SK-N-DZ (cell line): ENCODE measurements around the gene AMOTL2.

ENCODE experiments used
- DNase-seq: peaks from one replicate; pipeline ENCODE4 v3.0.0-alpha.2; 2015; ENCODE audit warnings: low spot score

The AMOTL2 gene

GRCh38 chr3:134336587-134336986 lies 37.7 kb downstream of the AMOTL2 start:
- DNase-seq: no peak

DNA sequence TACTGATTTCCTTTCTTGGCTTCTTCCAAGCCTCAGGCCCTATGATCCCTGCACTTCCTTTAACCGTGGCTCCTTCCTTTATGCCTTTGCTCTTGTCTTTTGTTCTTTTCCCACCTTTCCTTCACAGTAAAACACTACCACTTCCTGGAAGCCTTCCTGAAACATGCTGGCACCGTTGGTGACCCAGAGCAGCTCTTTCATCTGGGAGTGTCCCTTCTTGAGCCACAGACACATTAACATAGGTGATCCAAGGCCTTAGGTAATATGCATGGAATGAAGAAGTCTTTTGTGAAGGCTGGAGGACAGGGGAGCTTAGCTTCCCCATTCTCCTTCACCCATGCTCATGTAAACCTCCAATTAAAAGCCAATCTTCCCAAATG lies 39.4 kb downstream of the AMOTL2 start:
- no peak for DNase-seq

GRCh38 chr3:134334231-134334900 lies 39.9 kb downstream of the AMOTL2 start:
- DNase-seq: no peak

GRCh38 chr3:134333522-134334181 lies 40.6 kb downstream of the AMOTL2 start:
- no peak for DNase-seq

GRCh38 chr3:134332344-134332743 lies 41.9 kb downstream of the AMOTL2 start:
- DNase-seq: no peak

GRCh38 chr3:134331811-134332199 lies 42.4 kb downstream of the AMOTL2 start:
- no peak for DNase-seq

DNA sequence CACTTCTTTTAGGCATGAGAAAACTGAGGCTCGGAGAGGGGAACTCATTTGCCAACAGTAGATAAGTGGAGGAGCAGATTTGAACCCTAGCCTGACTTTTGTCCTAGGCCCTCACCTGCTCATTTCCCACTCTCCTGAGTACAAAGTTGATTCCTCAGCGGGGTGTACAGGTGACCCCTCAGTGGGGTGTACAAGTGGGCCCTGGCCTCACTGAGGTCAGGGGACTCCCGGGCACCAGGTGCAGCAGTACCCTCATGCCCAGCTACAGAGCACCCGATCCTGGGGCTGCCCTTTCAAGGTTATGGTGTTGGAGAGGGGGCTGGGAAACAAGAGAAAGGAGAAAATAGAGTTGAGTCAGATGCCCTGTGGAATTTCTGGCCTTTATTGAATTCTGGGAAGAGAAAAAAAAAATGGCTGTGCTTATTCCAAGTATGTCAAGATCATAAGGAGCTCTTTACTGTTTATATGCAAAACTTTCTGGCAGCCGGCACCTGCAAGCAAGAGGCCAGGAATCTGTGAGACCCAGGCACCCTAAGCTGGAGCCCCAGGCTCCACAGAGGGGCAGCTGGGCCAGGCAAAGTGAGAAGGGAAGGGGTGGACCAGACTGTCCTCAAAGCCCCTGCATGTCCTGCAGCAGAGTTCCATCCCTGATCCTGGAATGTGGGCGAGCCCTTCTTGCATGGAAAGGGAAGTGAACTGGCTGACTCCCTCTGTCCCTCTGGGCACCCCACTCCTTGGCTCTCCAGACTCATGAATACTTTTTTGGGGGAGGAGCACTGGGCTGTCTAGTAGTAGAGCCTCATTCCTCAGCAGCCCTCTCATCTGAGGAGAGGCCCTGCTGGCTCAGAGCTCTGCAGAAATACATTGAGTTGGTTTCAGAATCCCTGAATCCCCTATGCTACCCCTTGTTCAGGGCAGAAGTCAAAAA lies 43.1 kb downstream of the AMOTL2 start:
- no peak for DNase-seq

GRCh38 chr3:134328846-134329245 lies 45.4 kb downstream of the AMOTL2 start:
- no peak for DNase-seq

GRCh38 chr3:134328147-134328591 lies 46.1 kb downstream of the AMOTL2 start:
- DNase-seq: no peak

DNA sequence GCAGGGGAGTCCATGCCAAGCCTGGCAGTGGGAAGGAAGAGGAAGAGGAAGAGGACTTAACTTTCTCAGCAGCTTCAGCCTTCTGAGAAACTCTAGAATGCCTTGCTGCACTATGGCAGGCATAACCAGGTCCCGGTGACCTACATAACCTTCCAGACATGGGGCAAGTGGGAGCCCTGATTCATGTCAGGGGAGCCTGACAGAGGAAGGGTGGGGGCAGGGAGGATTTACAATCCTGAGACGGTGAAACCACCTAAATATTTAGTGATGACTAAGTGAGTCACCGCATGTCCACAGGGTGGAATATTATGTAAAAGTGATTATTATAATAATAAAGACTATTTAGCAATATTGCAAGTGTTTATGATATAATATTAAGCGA lies 46.7 kb downstream of the AMOTL2 start:
- DNase-seq: no peak

DNA sequence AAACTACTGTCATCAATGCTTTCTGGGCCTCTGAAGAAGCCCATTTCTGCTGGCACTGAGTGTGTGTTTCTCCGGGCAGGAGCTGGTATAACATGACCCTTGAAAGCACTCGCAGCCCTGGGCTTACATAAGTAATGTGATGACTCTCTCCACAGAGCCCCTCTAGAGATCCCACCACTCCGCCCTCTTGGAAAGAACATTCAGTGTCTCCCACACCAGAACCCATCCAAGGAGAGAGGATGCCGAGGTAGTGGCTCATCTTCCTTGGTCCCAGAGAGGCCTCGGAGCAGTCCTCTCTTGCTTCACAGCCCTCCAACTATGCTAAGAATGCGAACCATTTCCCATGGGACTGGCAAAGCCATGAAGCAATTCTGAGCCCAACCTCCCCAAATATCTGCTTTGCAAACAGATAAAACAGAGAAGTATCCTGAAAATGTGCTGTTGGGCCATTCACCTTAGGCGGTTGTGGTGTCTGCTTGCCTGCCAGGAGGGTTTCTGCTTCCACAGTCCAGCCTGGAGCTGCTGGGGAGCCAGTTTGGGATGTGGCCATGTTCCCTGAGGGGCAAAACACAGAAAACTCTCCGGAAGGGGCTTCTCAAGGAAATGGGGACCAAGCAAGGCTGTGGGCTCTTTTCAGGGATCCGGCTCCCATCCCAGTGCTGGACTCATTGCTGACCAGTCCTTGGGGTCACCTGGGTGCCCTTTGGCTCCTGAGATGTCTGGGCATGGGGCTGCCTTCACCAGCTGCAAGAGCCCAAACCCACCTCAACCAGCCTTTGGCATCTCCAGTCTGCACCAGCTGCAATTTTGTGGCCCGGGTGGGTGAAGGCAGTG lies 47.3 kb downstream of the AMOTL2 start:
- DNase-seq: no peak

DNA sequence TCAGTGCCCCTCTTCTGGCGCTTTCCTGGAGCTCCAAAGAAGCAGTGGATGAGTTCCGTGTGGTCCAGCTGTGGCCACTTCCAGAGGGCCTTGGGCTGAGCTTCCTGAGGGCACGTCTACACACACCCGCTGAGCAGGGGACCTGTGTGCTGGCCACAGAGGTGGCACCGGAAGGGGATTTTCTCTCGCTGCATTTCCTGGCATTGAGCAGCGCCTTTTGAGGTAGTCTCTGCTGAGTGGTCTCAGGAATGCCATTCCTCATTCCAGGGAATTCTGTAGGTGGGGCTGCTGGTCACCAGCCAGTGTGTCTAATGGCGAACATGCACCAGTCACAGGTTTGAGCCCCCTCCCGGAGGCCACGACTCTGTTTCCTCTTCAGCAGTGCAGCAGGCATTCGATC lies 48.1 kb downstream of the AMOTL2 start:
- DNase-seq: no peak

GRCh38 chr3:134325706-134326105 lies 48.5 kb downstream of the AMOTL2 start:
- DNase-seq: no peak

- no peak for DNase-seq
Measured at GRCh38 chr3:134325061-134325705, 49.1 kb downstream of the AMOTL2 start.

DNA sequence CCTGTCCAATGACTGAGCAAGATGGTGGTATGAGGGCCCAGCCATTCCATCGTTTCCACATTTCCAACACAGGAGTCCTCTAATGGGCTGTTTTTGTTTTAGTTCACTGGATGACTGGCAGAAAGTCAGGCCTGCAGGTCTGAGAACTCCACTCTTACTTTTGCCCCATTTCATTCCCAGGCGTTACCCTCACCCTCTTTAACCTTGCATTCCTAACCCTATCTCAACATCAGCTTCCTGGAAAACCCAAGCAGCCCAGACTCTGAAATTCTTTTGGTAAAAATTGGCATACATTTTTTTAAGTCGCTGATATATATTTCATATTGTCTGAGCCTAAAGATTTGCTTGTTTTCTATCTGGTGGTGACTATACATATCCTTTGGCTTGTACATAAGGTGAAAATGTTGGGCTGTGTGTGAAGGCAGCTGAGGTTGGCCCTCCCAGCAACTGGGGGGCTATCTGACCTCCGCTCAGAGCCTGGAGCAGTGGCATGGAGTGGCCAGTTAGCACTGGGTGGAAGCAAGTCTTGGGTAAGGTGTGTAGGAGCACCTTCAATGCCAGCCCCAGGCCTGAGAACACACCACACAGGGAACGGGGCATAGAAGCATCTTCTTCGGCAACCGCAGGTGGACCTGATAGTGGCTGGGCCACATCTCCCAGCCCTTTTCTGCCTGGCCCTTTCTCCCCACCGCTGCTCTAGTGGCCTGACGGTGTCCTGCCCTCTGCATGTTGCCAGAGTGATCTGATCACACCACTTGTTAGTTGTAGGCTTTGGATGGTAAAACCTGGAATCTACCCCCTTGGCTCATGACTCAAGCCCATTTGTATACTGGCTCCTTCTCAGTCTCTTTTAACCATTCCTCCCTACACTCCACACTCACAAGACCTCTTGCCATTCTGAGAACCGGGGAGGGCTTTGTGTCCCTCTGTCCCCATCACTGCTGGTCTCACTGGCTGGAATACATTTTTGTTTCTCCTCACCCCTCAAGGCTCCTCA lies 50.0 kb downstream of the AMOTL2 start:
- no peak for DNase-seq

DNA sequence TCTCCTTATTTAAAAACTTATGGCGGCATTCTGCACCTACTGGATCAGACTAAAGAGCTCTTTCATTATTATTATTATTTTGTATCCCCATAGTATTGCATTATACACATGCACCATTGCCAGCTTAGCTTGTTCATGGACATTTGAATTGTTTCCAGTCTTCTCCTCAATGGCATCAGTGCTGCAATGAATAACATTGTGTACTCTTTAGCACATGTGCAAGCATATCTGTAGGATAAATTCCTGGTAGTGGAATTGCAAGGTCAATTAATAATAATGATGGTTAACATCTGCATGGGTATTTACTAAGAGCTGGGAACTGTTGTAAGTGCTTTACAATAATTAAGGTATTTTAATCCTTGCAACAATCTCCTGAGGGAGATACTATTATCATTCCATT lies 52.0 kb downstream of the AMOTL2 start:
- no peak for DNase-seq

GRCh38 chr3:134320749-134321148 lies 53.5 kb downstream of the AMOTL2 start:
- DNase-seq: no peak

- DNase-seq: no peak
Measured at GRCh38 chr3:134319931-134320330, 54.3 kb downstream of the AMOTL2 start.

DNA sequence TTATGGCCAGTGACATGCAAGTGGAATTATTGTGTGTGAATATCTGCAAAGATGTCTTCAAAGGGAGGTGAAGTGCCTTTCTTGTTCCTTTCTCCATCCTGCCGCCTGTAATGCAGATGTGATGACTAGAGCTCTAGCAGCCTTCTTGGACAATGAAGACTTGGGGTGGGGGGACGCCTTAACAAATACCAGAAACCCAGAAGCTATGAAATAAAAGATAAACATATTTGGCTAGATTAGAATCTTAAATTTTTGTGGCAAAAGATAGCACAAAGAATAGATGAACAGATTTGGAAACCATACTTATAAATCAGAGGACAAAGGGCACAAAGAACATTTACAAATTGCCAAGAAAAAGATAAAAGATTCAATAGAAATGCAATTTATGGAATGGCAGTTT lies 56.1 kb downstream of the AMOTL2 start:
- no peak for DNase-seq
